Fibroblast of skin of right biceps (primary cell): ENCODE results near the gene SMPDL3B.
"Not testable (repeated sequence)": the region's sequence is repeated elsewhere in the genome, so short reads cannot be mapped to it uniquely, and the experiment has no call there.

Experiments
- DNase-seq: peaks from one replicate; pipeline ENCODE4 v3.0.0-alpha.2; 2013

The SMPDL3B gene

GRCh38 chr1:27971674-27972073 is 36.9 kb downstream of the SMPDL3B start:
- no peak for DNase-seq

- DNase-seq = no peak
Observed at GRCh38 chr1:27972141-27972540, 37.3 kb downstream of the SMPDL3B start.

GRCh38 chr1:27973771-27974416 is 39.1 kb downstream of the SMPDL3B start:
- no peak for DNase-seq

GRCh38 chr1:27974417-27974781 is 39.6 kb downstream of the SMPDL3B start:
- no peak for DNase-seq

- DNase-seq = peak; percentile 61
Observed at GRCh38 chr1:27979151-27979858, 44.5 kb downstream of the SMPDL3B start.

- no peak for DNase-seq
Observed at GRCh38 chr1:27979859-27980201, 45.0 kb downstream of the SMPDL3B start.

- peak; percentile 31 for DNase-seq
Observed at GRCh38 chr1:27980216-27980845, 45.5 kb downstream of the SMPDL3B start.

GRCh38 chr1:27981145-27981544 is 46.3 kb downstream of the SMPDL3B start:
- peak; percentile 36 for DNase-seq

- no peak for DNase-seq
Observed at GRCh38 chr1:27990920-27991537, 56.2 kb downstream of the SMPDL3B start.

GRCh38 chr1:27992276-27992675 is 57.5 kb downstream of the SMPDL3B start:
- no peak for DNase-seq

- no peak for DNase-seq
Observed at GRCh38 chr1:27993241-27993640, 58.4 kb downstream of the SMPDL3B start.

- DNase-seq = no peak
Observed at GRCh38 chr1:27994060-27994459, 59.3 kb downstream of the SMPDL3B start.

GRCh38 chr1:27994526-27994925 is 59.7 kb downstream of the SMPDL3B start:
- not testable (repeated sequence) for DNase-seq

- DNase-seq = no peak
Observed at GRCh38 chr1:27999055-27999454, 64.3 kb downstream of the SMPDL3B start.

- no peak for DNase-seq
Observed at GRCh38 chr1:28002600-28002999, 67.8 kb downstream of the SMPDL3B start.

GRCh38 chr1:28003117-28003516 is 68.3 kb downstream of the SMPDL3B start:
- DNase-seq = not testable (repeated sequence)
